Smooth muscle cell (in vitro differentiated cells): ENCODE measurements around the gene DIP2C. TPM values are rescaled to one million over a fixed set of nuclear protein-coding genes. Genes with fewer than 3 reads are reported as not detected.

Source experiments
- DNase-seq: peaks from one replicate; lab custom pipeline; 2025; ENCODE audit not compliant: unreplicated experiment; lab: John Stamatoyannopoulos, UW
- H2AFZ ChIP-seq: fragments of 200-600 bp; sonication (generic); 2 replicates; pipeline ENCODE4 v1.6.0; 2016; ENCODE audit warnings: antibody characterized with exemption, low read depth, mild to moderate bottlenecking
- H3F3A ChIP-seq: fragments of 200-600 bp; sonication (generic); 2 replicates; pipeline ENCODE4 v1.6.0; 2017; ENCODE audit warnings: antibody characterized with exemption, low read depth
- H3K27ac ChIP-seq: fragments of 200-600 bp; sonication (generic); 2 replicates; pipeline ENCODE4 v1.5.1; 2016; ENCODE audit warnings: low read depth, mild to moderate bottlenecking
- H3K27me3 ChIP-seq: fragments of 200-600 bp; sonication (generic); 2 replicates; pipeline ENCODE4 v1.6.1; 2016; ENCODE audit warnings: low read depth, mild to moderate bottlenecking
- H3K36me3 ChIP-seq: fragments of 200-600 bp; sonication (generic); 2 replicates; pipeline ENCODE4 v1.5.1; 2016; ENCODE audit warnings: low read depth
- H3K4me1 ChIP-seq: fragments of 200-600 bp; sonication (generic); 2 replicates; pipeline ENCODE4 v1.5.1; 2016; ENCODE audit warnings: low read depth
- H3K4me2 ChIP-seq: fragments of 200-600 bp; sonication (generic); 2 replicates; pipeline ENCODE4 v1.6.0; 2016; ENCODE audit warnings: mild to moderate bottlenecking
- H3K4me3 ChIP-seq: fragments of 200-600 bp; sonication (generic); 2 replicates; pipeline ENCODE4 v1.5.1; 2016; ENCODE audit warnings: mild to moderate bottlenecking
- H3K79me2 ChIP-seq: fragments of 200-600 bp; sonication (generic); 2 replicates; pipeline ENCODE4 v1.6.0; 2016; ENCODE audit warnings: low read depth, mild to moderate bottlenecking
- H3K9ac ChIP-seq: fragments of 200-600 bp; sonication (generic); 2 replicates; pipeline ENCODE4 v1.6.0; 2016; ENCODE audit warnings: low read depth
- H3K9me3 ChIP-seq: fragments of 200-600 bp; sonication (generic); replicated peaks from 2 replicates; pipeline ENCODE4 v1.5.1; 2016; ENCODE audit warnings: low read depth
- H4K20me1 ChIP-seq: fragments of 200-600 bp; sonication (generic); 2 replicates; pipeline ENCODE4 v1.6.0; 2016; ENCODE audit warnings: low read depth
- WGBS: methylation state at CpG from one replicate; pipeline ENCODE4 v1.1.7; 2016; ENCODE audit warnings: low lambda C conversion rate; 5-methylcytosine and 5-hydroxymethylcytosine counted together
- polyA plus RNA-seq: library from polyadenylated mRNA; unstranded; fragments of >200 nt; fragmentation: Nextera tagmentation; extraction: Ambion mirVana; gene quantifications from 2 replicates; pipeline ENCODE4 v1.2.1, GENCODE V29; 2016
- total RNA-seq: library from RNA; depleted of rRNA; stranded (reverse); fragments of >200 nt; gene quantifications from 2 replicates; pipeline ENCODE4 v1.2.3, GENCODE V29; 2014
- TF ChIP-seq, protein P1 (sequence below): fragments of 200-600 bp; sonication (generic); IDR thresholded peaks from 2 replicates; pipeline ENCODE4 v1.5.1; 2017; ENCODE audit warnings: borderline replicate concordance, mild to moderate bottlenecking, antibody characterized with exemption; ENCODE audit not compliant: insufficient read depth, poor library complexity, severe bottlenecking

Gene DIP2C
- total and polyA plus RNA-seq, 2 experiments from 2014 or later = 14.9 to 15.3 TPM

GRCh38 chr10:388661-389045 is 300.8 kb downstream of the DIP2C start:
- Histone ChIP-seq H3K4me2 (no peak overlapping the region), H3K4me3 (no peak overlapping the region), H3K27ac (no peak overlapping the region), H3K4me1 (no peaks in the 10 kb centered on the region), H3K36me3 (peaks cover 4% of the 10 kb centered on the region), H3F3A (no peaks in the 10 kb centered on the region), H3K27me3 (no peaks in the 10 kb centered on the region), H3K9ac (no peak overlapping the region), H2AFZ (no peak overlapping the region), H3K9me3 (no peaks in the 10 kb centered on the region), H4K20me1 (no peaks in the 10 kb centered on the region), H3K79me2 (no peaks in the 10 kb centered on the region)
- 95% methylated on average over 11 of the region's 13 CpGs for WGBS
- TF ChIP-seq, protein P1, sequence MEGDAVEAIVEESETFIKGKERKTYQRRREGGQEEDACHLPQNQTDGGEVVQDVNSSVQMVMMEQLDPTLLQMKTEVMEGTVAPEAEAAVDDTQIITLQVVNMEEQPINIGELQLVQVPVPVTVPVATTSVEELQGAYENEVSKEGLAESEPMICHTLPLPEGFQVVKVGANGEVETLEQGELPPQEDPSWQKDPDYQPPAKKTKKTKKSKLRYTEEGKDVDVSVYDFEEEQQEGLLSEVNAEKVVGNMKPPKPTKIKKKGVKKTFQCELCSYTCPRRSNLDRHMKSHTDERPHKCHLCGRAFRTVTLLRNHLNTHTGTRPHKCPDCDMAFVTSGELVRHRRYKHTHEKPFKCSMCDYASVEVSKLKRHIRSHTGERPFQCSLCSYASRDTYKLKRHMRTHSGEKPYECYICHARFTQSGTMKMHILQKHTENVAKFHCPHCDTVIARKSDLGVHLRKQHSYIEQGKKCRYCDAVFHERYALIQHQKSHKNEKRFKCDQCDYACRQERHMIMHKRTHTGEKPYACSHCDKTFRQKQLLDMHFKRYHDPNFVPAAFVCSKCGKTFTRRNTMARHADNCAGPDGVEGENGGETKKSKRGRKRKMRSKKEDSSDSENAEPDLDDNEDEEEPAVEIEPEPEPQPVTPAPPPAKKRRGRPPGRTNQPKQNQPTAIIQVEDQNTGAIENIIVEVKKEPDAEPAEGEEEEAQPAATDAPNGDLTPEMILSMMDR = no peak
- no peak for DNase-seq

DNA sequence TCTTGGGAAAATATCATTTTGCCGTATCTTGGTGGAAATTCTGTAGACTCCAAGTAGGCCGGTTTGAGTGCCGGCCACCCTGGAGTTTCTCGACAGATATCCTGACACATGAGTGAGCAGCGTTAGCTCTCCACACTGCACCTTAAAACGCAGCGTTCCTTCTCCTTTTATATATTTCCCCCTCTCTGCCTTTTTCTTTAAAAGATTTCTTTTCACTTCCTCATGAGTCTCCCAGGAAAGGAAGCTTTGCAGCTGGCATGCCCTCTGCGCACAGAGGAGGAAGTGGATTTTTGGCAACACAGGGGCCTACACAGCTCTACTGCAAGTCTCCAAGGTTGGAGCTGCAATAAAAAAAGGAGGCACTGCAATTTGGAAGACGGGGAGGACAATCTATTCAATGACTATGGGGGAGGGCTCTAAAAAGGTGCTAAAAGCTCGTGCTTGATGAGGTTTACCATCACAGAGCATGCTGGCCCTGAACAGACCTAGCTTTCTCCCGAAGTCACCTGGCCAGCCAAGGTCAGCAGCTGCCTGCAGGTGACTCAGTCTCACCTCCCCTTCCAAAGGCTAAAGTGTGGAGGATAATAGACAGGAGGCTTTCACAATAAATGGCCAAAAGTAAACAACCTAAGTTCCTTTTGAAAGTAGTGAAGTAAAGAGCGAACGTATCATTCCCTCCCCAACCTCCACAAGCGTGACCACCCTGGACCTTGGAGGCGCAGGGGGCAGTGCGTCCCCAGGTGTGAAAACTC is 301.4 kb downstream of the DIP2C start:
- 93% methylated on average over 16 of the region's 16 CpGs for WGBS
- Histone ChIP-seq H3K4me3 (no peak overlapping the region), H3K9ac (no peak overlapping the region), H2AFZ (no peak overlapping the region), H3K79me2 (no peaks in the 10 kb centered on the region), H3K36me3 (peaks cover 8% of the 10 kb centered on the region), H3K9me3 (no peaks in the 10 kb centered on the region), H3K27me3 (no peaks in the 10 kb centered on the region), H4K20me1 (no peaks in the 10 kb centered on the region), H3K4me2 (no peak overlapping the region), H3F3A (no peaks in the 10 kb centered on the region), H3K4me1 (no peaks in the 10 kb centered on the region), H3K27ac (no peak overlapping the region)
- TF ChIP-seq, protein P1 = no peak
- no peak for DNase-seq

DNA sequence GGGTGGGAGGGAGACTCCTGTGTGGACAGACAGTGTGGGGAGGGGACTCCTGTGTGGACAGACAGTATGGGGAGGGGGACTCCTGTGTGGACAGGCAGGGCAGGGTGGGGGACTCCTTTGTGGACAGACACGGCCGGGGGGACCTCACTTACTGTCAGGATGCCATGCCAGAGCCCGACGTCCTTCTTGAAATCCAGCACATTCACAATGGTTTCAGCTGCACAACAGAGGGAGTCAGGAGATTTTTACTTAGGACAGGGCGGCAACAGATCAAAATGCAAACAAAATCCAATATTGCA is 301.9 kb downstream of the DIP2C start:
- no peak overlapping the region for H2AFZ ChIP-seq
- 98% methylated on average over 5 of the region's 5 CpGs for WGBS
- no peak for DNase-seq
- no peak overlapping the region for H3K9ac ChIP-seq
- no peak overlapping the region for H3K4me3 ChIP-seq
- no peaks in the 10 kb centered on the region for H3K27me3 ChIP-seq
- H3K36me3 ChIP-seq = peaks cover 8% of the 10 kb centered on the region
- no peaks in the 10 kb centered on the region for H3K4me1 ChIP-seq
- H3K79me2 ChIP-seq = no peaks in the 10 kb centered on the region
- H3K4me2 ChIP-seq = no peak overlapping the region
- H4K20me1 ChIP-seq = no peaks in the 10 kb centered on the region
- H3K9me3 ChIP-seq = no peaks in the 10 kb centered on the region
- H3K27ac ChIP-seq = no peak overlapping the region
- no peaks in the 10 kb centered on the region for H3F3A ChIP-seq
- TF ChIP-seq, protein P1 = no peak

- no peak overlapping the region for H2AFZ ChIP-seq
- peaks cover 8% of the 10 kb centered on the region for H3K36me3 ChIP-seq
- H3K9ac ChIP-seq = no peak overlapping the region
- no peak overlapping the region for H3K4me3 ChIP-seq
- no peak overlapping the region for H3K27ac ChIP-seq
- no peaks in the 10 kb centered on the region for H3K27me3 ChIP-seq
- no peaks in the 10 kb centered on the region for H3K9me3 ChIP-seq
- H4K20me1 ChIP-seq = no peaks in the 10 kb centered on the region
- H3F3A ChIP-seq = no peaks in the 10 kb centered on the region
- TF ChIP-seq, protein P1 = no peak
- no peaks in the 10 kb centered on the region for H3K4me1 ChIP-seq
- H3K79me2 ChIP-seq = no peaks in the 10 kb centered on the region
- no peak overlapping the region for H3K4me2 ChIP-seq
- WGBS = 94% methylated on average over 27 of the region's 27 CpGs
- DNase-seq = no peak
These were observed 302.5 kb downstream of the DIP2C start for GRCh38 chr10:386771-387592.
